GM12878 (cell line): ENCODE results near the gene SLC2A2. TPM values are rescaled to one million over a fixed set of nuclear protein-coding genes. Genes with fewer than 3 reads are reported as not detected.

Experiments used
- ATAC-seq: fragments of 200-7000 bp; cut with Tn5 transposase; 3 replicates; pipeline ENCODE4 v1.9.1; 2020; ENCODE audit warnings: mild to moderate bottlenecking, moderate library complexity
- BruUV-seq: library from RNA; stranded (reverse); fragments of 400-500 nt; replicated peaks from 2 replicates; lab custom pipeline; 2021; lab: Mats Ljungman, UMichigan
- CTCF ChIA-PET: fragments of 300-600 bp; sonication (Branson Sonifier 250); formaldehyde crosslinking; extraction: SDS; loops from one replicate; lab custom pipeline; 2021; ENCODE audit warnings: inconsistent platforms; lab: Yijun Ruan, JAX
- POLR2A ChIA-PET: fragments of 350-600 bp; formaldehyde crosslinking; extraction: SDS; loops from one replicate; lab custom pipeline; 2021; ENCODE audit warnings: inconsistent platforms; lab: Charles Lee
- RAD21 ChIA-PET: fragments of 300-600 bp; sonication (Branson Sonifier 250); formaldehyde crosslinking; loops from one replicate; lab custom pipeline; 2023; ENCODE audit warnings: antibody characterized with exemption; ENCODE audit not compliant: unreplicated experiment; lab: Charles Lee
- SMC1A ChIA-PET: fragments of 300-600 bp; sonication (Branson Sonifier 250); formaldehyde crosslinking; loops from one replicate; lab custom pipeline; 2023; ENCODE audit not compliant: unreplicated experiment, uncharacterized antibody; lab: Charles Lee
- DNase-seq: peaks from one replicate; pipeline ENCODE4 v3.0.0-alpha.2; 2011; ENCODE audit warnings: low read depth, low spot score
- FAIRE-seq: peaks from 3 replicates; lab custom pipeline; 2011; peaks lifted over from hg19 to GRCh38; lab: Jason Lieb, UNC
- H2AFZ ChIP-seq: 2 replicates; pipeline ENCODE4 v1.6.0; 2011; ENCODE audit warnings: low read depth, low read length, control low read depth; ENCODE audit not compliant: control insufficient read depth
- H3K27ac ChIP-seq: 2 replicates; pipeline ENCODE4 v1.5.1; 2011; ENCODE audit warnings: control low read depth; ENCODE audit not compliant: control insufficient read depth, insufficient read depth
- H3K27me3 ChIP-seq, 2 experiments: replicated peaks in 1 of 2; 2 replicates each; pipeline versions ENCODE4 v1.6.0 to v1.6.1; 2011; ENCODE audit warnings: low read length in 1 of 2; ENCODE audit not compliant: control insufficient read depth in 2 of 2, insufficient read depth in 2 of 2
- H3K36me3 ChIP-seq, 2 experiments: 2 replicates each; pipeline ENCODE4 v1.5.1; 2011; ENCODE audit warnings: low read length in 1 of 2; ENCODE audit not compliant: control insufficient read depth in 2 of 2, insufficient read depth in 2 of 2
- H3K4me1 ChIP-seq: 2 replicates; pipeline ENCODE4 v1.6.1; 2011; ENCODE audit warnings: mild to moderate bottlenecking, low read length, moderate library complexity, mixed read lengths; ENCODE audit not compliant: control insufficient read depth, insufficient read depth
- H3K4me2 ChIP-seq: 2 replicates; pipeline ENCODE4 v1.6.0; 2011; ENCODE audit warnings: control low read depth; ENCODE audit not compliant: control insufficient read depth, insufficient read depth
- H3K4me3 ChIP-seq: fragments of 200-600 bp; sonication (generic); 2 replicates; pipeline ENCODE4 v1.5.1; 2016
- H3K79me2 ChIP-seq: 2 replicates; pipeline ENCODE4 v1.6.0; 2011; ENCODE audit warnings: low read length; ENCODE audit not compliant: control insufficient read depth, insufficient read depth
- H3K9ac ChIP-seq: 2 replicates; pipeline ENCODE4 v1.8.0; 2011; ENCODE audit warnings: low read length, control low read depth, mixed read lengths; ENCODE audit not compliant: control insufficient read depth, insufficient read depth
- H3K9me3 ChIP-seq: replicated peaks from 3 replicates; pipeline ENCODE4 v1.5.1; 2011; ENCODE audit warnings: mild to moderate bottlenecking, low read length; ENCODE audit not compliant: control insufficient read depth, insufficient read depth
- H4K20me1 ChIP-seq: 2 replicates; pipeline ENCODE4 v1.6.0; 2011; ENCODE audit not compliant: control insufficient read depth, insufficient read depth
- ATF7 ChIP-seq: fragments of 450-650 bp; IDR thresholded peaks from 2 replicates; pipeline ENCODE4 v1.6.1; 2016; ENCODE audit warnings: low read depth, mild to moderate bottlenecking
- BCL11A ChIP-seq: IDR thresholded peaks from 2 replicates; pipeline ENCODE4 v1.6.1; 2011; ENCODE audit warnings: low read depth, low read length
- BHLHE40 ChIP-seq, 2 experiments: fragments of 450-650 bp in 1 of 2; IDR thresholded peaks; 2 replicates each; pipeline ENCODE4 v1.6.1; 2011 to 2017; ENCODE audit warnings: low read depth in 2 of 2, borderline replicate concordance in 1 of 2, improper control_type of control experiment in 1 of 2, low read length in 1 of 2, mild to moderate bottlenecking in 1 of 2
- EP300 ChIP-seq, 2 experiments: fragments of 150-350 bp in 1 of 2; IDR thresholded peaks; 2 replicates each; pipeline ENCODE4 v1.6.1; 2011 to 2012; ENCODE audit warnings: low read depth in 2 of 2, low read length in 2 of 2, borderline replicate concordance in 1 of 2, improper control_type of control experiment in 1 of 2, inconsistent platforms in 1 of 2; ENCODE audit not compliant: control insufficient read depth in 1 of 2
- ESRRA ChIP-seq: IDR thresholded peaks from 2 replicates; pipeline ENCODE4 v1.6.1; 2012; ENCODE audit warnings: mild to moderate bottlenecking, low read length, improper control_type of control experiment
- MTA3 ChIP-seq: IDR thresholded peaks from 2 replicates; pipeline ENCODE4 v1.6.1; 2012; ENCODE audit warnings: low read length, inconsistent platforms, borderline replicate concordance
- MXI1 ChIP-seq: fragments of 150-350 bp; IDR thresholded peaks from 2 replicates; pipeline ENCODE4 v1.6.1; 2011; ENCODE audit warnings: low read depth, mild to moderate bottlenecking, inconsistent platforms, low read length, improper control_type of control experiment
- RELA ChIP-seq: fragments of 450-650 bp; IDR thresholded peaks from 2 replicates; pipeline ENCODE4 v1.8.0; 2014; ENCODE audit warnings: borderline replicate concordance; ENCODE audit not compliant: partially characterized antibody
- SIN3A ChIP-seq: IDR thresholded peaks from 2 replicates; pipeline ENCODE4 v1.6.1; 2012; ENCODE audit warnings: low read depth, low read length, improper control_type of control experiment
- SP1 ChIP-seq: IDR thresholded peaks from one replicate; pipeline ENCODE4 v1.6.1; 2011; ENCODE audit warnings: low read depth, low read length
- TBL1XR1 ChIP-seq: IDR thresholded peaks from 2 replicates; pipeline ENCODE4 v1.6.1; 2012; ENCODE audit warnings: low read depth, low read length, improper control_type of control experiment
- ZNF622 ChIP-seq: fragments of 450-650 bp; IDR thresholded peaks from 2 replicates; pipeline ENCODE4 v1.6.1; 2017; ENCODE audit warnings: mild to moderate bottlenecking, inconsistent platforms
- in situ Hi-C: fragments of 300-500 bp; cut with MboI; formaldehyde crosslinking; loops from 9 replicates; pipeline ENCODE4 v1.14.3; 2018; ENCODE audit warnings: mixed read lengths
- intact Hi-C: fragments of 100-400 bp; cut with micrococcal nuclease; formaldehyde crosslinking; loops from one replicate; pipeline ENCODE4 v1.14.2; 2022; ENCODE audit not compliant: unreplicated experiment
- polyA plus RNA-seq, 11 experiments: library from polyadenylated mRNA; depleted of rRNA in 4 of 11; unstranded in 6 of 11; stranded (reverse) in 5 of 11; fragments of >200 nt; fragmentation: Nextera tagmentation in 4 of 11; fragmentation: Illumina TruSeq in 1 of 11; extraction: Ambion mirVana in 4 of 11; extraction: Trizol in 1 of 11; gene quantifications; 1 replicate in 1 of 11; 2 replicates in 10 of 11; pipeline versions ENCODE4 v1.2.1 to v1.2.3, GENCODE V29; 2011 to 2016; ENCODE audit warnings: inconsistent platforms in 2 of 11, missing spikeins in 2 of 11, low read depth in 1 of 11
- total RNA-seq, 4 experiments: library from RNA; depleted of rRNA in 3 of 4; stranded (reverse); fragments of >200 nt in 3 of 4; fragmentation: Illumina TruSeq in 1 of 4; extraction: Trizol in 1 of 4; gene quantifications; 2 replicates each; pipeline versions ENCODE4 v1.2.1 to v1.2.3, GENCODE V29; 2013 to 2021
- TF ChIP-seq, protein P1 (sequence below): fragments of 450-650 bp; IDR thresholded peaks from 2 replicates; pipeline ENCODE4 v1.6.1; 2017; ENCODE audit warnings: mild to moderate bottlenecking
- TF ChIP-seq, protein P2 (sequence below): fragments of 450-650 bp; conservative IDR thresholded peaks from 2 replicates; pipeline ENCODE4 v1.6.1; 2017; ENCODE audit warnings: mild to moderate bottlenecking, moderate library complexity
- TF ChIP-seq, protein P3 (sequence below): fragments of 450-650 bp; formaldehyde crosslinking; IDR thresholded peaks from 2 replicates; pipeline ENCODE4 v1.4.0; 2020; ENCODE audit warnings: mild to moderate bottlenecking, moderate library complexity

The SLC2A2 gene
- total and polyA plus RNA-seq, 10 of the 15 experiments (the other 5 are each of a cell fraction or from before 2014, with no cell fraction given): 0.04 to 0.10 (median 0.04) TPM; not detected in 7

DNA sequence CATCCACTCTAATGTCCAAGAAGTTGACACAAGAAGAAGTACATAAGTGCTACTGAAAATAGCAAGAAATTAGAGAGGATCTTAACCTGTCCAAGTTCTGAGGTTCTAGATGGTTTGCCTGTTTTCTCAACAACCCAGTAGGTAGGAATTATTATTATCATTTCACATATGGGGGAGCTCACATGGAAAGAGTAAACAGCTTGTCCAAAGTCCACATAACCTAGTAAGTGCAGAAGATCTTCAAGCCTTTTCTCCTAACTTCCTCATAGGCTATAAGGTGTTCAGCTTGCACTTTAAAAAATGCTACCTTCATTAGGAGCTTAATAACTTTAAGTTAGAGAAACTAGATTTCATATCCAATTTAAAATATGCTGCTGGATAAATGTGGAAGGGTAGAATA is 3.0 kb downstream of the SLC2A2 start:
- RAD21 ChIA-PET: interaction anchor here (0.7 kb wide), 1 partner anchor 62 kb away, joined by 3 read pairs; no protein-coding TSS in a partner anchor
- intact Hi-C loops: no loop called here
- H3K36me3 ChIP-seq: no peaks in the 10 kb centered on the region
- SMC1A ChIA-PET: no interaction called here
- DNase-seq (no peak), FAIRE-seq (no peak), ATAC-seq (no peak)
- H3K4me3 ChIP-seq: no peak overlapping the region
- H3K79me2 ChIP-seq: no peaks in the 10 kb centered on the region
- POLR2A ChIA-PET: interaction anchor here (0.6 kb wide), 1 partner anchor 166 kb away, joined by 3 read pairs; no protein-coding TSS in a partner anchor
- no peak overlapping the region for H3K9ac ChIP-seq
- peaks cover 2 to 19% of the 10 kb centered on the region in 2 experiments for H3K27me3 ChIP-seq
- H2AFZ ChIP-seq: no peak overlapping the region
- CTCF ChIA-PET: interaction anchor here (0.5 to 1.1 kb wide), 3 partner anchors 10 to 61 kb away, joined by 3 to 4 read pairs (median 4); no protein-coding TSS in a partner anchor
- H3K4me2 ChIP-seq: no peak overlapping the region
- no peaks in the 10 kb centered on the region for H3K4me1 ChIP-seq
- BruUV-seq: no TSS peak
- no peaks in the 10 kb centered on the region for H4K20me1 ChIP-seq
- in situ Hi-C loops: no loop called here
- H3K27ac ChIP-seq: no peak overlapping the region
- no peaks in the 10 kb centered on the region for H3K9me3 ChIP-seq
- TF ChIP-seq BCL11A (no peak), SIN3A (no peak), SP1 (no peak), MTA3 (no peak), ATF7 (no peak), RELA (no peak), BHLHE40 (IDR thresholded peaks at IDR 0.05; ENCODE audit: borderline replicate concordance in 1 of 2, low read depth in 2 of 2, low read length in 1 of 2) (no peak), ZNF622 (no peak), EP300 (IDR thresholded peaks at IDR 0.05; ENCODE audit: borderline replicate concordance in 1 of 2, control insufficient read depth in 1 of 2, low read depth in 2 of 2, low read length in 2 of 2) (no peak), ESRRA (no peak), MXI1 (no peak), TBL1XR1 (no peak)
- TF ChIP-seq, protein P1, sequence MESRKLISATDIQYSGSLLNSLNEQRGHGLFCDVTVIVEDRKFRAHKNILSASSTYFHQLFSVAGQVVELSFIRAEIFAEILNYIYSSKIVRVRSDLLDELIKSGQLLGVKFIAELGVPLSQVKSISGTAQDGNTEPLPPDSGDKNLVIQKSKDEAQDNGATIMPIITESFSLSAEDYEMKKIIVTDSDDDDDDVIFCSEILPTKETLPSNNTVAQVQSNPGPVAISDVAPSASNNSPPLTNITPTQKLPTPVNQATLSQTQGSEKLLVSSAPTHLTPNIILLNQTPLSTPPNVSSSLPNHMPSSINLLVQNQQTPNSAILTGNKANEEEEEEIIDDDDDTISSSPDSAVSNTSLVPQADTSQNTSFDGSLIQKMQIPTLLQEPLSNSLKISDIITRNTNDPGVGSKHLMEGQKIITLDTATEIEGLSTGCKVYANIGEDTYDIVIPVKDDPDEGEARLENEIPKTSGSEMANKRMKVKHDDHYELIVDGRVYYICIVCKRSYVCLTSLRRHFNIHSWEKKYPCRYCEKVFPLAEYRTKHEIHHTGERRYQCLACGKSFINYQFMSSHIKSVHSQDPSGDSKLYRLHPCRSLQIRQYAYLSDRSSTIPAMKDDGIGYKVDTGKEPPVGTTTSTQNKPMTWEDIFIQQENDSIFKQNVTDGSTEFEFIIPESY: no peak
- TF ChIP-seq, protein P2, sequence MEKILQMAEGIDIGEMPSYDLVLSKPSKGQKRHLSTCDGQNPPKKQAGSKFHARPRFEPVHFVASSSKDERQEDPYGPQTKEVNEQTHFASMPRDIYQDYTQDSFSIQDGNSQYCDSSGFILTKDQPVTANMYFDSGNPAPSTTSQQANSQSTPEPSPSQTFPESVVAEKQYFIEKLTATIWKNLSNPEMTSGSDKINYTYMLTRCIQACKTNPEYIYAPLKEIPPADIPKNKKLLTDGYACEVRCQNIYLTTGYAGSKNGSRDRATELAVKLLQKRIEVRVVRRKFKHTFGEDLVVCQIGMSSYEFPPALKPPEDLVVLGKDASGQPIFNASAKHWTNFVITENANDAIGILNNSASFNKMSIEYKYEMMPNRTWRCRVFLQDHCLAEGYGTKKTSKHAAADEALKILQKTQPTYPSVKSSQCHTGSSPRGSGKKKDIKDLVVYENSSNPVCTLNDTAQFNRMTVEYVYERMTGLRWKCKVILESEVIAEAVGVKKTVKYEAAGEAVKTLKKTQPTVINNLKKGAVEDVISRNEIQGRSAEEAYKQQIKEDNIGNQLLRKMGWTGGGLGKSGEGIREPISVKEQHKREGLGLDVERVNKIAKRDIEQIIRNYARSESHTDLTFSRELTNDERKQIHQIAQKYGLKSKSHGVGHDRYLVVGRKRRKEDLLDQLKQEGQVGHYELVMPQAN: no peak
- TF ChIP-seq, protein P3, sequence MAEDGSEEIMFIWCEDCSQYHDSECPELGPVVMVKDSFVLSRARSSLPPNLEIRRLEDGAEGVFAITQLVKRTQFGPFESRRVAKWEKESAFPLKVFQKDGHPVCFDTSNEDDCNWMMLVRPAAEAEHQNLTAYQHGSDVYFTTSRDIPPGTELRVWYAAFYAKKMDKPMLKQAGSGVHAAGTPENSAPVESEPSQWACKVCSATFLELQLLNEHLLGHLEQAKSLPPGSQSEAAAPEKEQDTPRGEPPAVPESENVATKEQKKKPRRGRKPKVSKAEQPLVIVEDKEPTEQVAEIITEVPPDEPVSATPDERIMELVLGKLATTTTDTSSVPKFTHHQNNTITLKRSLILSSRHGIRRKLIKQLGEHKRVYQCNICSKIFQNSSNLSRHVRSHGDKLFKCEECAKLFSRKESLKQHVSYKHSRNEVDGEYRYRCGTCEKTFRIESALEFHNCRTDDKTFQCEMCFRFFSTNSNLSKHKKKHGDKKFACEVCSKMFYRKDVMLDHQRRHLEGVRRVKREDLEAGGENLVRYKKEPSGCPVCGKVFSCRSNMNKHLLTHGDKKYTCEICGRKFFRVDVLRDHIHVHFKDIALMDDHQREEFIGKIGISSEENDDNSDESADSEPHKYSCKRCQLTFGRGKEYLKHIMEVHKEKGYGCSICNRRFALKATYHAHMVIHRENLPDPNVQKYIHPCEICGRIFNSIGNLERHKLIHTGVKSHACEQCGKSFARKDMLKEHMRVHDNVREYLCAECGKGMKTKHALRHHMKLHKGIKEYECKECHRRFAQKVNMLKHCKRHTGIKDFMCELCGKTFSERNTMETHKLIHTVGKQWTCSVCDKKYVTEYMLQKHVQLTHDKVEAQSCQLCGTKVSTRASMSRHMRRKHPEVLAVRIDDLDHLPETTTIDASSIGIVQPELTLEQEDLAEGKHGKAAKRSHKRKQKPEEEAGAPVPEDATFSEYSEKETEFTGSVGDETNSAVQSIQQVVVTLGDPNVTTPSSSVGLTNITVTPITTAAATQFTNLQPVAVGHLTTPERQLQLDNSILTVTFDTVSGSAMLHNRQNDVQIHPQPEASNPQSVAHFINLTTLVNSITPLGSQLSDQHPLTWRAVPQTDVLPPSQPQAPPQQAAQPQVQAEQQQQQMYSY: no peak
